Measurements from ENCODE around the gene SOCS1.
"Not testable (repeated sequence)": the region's sequence is repeated elsewhere in the genome, so short reads cannot be mapped to it uniquely, and the experiment has no call there.

SOCS1 gene

DNA sequence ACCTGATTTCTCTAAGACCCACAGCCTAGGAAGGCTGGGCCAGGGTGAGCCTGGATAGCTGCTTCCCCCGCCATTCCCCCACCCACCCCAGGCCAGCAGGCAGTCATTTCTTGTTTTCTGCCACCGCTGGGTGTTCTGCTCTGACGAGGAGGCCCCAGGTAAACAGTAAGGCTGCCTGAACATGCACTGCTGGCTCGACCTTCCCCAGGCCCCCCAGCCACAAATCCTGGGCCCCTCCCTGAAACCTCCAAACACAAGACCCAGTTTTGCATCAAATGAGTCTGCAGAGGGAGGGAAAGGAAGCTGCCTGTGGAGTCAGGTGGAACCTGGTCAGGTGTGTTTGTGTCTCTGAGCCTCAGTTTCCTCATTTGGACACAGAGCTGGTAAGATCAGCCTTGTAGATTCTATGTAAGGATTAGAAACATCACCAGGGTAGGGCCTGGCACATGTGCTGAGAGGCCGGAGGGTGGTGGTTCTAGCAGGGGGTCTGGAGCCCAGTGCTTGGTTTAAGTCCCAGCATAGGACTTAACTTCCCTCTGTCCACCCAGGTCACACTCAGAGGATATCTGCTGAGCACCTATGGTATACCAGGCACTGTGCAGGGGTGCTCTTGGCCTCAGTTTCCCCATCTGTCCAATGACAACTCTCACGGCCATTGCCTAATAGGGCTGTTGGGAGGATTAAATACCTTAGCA lies 44.0 kb upstream of the SOCS1 start:
- Histone ChIP-seq H3K27me3 (ENCODE audit: insufficient read depth, low read depth, severe bottlenecking) (no peaks in the 10 kb centered on the region), H3K36me3 (no peaks in the 10 kb centered on the region), H3K27ac (no peak overlapping the region), H3K4me3 (ENCODE audit: low read depth, low read length) (no peak overlapping the region), H3K9me3 (ENCODE audit: severe bottlenecking) (no peaks in the 10 kb centered on the region)
- DNase-seq, result no peak
- TF ChIP-seq, protein P1, sequence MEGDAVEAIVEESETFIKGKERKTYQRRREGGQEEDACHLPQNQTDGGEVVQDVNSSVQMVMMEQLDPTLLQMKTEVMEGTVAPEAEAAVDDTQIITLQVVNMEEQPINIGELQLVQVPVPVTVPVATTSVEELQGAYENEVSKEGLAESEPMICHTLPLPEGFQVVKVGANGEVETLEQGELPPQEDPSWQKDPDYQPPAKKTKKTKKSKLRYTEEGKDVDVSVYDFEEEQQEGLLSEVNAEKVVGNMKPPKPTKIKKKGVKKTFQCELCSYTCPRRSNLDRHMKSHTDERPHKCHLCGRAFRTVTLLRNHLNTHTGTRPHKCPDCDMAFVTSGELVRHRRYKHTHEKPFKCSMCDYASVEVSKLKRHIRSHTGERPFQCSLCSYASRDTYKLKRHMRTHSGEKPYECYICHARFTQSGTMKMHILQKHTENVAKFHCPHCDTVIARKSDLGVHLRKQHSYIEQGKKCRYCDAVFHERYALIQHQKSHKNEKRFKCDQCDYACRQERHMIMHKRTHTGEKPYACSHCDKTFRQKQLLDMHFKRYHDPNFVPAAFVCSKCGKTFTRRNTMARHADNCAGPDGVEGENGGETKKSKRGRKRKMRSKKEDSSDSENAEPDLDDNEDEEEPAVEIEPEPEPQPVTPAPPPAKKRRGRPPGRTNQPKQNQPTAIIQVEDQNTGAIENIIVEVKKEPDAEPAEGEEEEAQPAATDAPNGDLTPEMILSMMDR (IDR thresholded peaks at IDR 0.05; ENCODE audit: low read depth, low read length), result no peak

DNA sequence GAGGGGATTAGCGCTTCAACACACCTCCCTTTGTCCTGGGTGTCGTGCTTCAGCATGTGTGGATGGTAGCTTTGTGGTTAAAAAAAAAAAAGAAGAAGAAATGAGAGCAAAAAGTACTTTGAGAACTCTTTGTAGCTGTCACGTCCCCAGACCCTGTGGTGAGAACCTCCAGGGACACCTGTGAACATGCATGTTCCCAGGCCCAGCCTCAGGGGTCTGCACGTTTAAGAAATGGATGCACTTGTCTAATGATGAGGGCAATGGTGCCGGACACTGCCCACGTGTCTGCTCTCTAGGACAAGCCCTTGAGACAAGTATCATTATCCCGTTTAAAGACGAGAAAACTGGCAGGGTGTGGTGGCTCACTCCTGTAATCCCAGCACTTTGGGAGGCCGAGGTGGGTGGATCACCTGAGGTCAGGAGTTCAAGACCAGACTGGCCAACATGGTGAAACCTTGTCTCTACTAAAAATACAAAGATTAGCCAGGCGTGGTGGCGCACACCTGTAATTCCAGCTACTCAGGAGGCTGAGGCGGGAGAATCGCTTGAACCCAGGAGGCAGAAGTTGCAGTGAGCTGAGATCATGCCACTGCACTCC lies 43.0 kb upstream of the SOCS1 start:
- DNase-seq; H3K27ac ChIP-seq; H3K36me3 ChIP-seq; H3K27me3 ChIP-seq (ENCODE audit: insufficient read depth, low read depth, severe bottlenecking); H3K9me3 ChIP-seq (ENCODE audit: severe bottlenecking); H3K4me3 ChIP-seq (ENCODE audit: low read depth, low read length): not testable (repeated sequence)

DNA sequence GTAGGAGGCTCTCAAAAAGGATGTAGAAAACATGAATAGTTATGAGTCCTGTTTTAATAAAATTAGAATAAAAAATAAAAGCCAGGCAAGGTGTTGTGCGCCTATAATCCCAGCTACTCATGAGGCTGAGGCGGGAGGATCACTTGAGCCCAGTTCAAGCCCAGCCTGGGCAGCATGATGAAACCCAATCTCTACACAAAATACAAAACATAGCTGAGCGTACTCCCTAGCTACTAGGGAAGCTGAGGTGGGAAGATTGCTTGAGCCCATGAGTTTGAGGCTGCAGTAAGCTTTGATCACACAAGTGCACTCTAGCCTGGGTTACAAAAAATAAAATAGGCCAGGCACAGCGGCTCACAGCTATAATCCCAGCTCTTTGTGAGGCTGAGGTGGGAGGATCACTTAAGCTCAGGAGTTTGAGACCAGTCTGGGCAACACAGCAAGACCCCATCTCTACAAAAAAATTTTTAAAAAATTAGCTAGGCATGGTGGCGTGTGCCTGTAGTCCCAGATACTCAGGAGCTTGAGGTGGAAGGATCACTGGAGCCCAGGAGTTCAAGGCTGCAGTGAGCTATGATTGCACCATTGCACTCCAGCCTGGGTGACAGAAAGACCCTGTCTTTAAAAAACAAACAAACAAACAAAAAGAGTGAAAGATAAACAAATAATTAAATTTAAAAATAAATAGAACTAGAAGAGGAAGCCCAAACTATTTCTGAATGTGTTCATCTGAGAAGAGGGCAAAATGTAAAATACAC lies 42.3 kb upstream of the SOCS1 start:
- Histone ChIP-seq H3K4me3 (ENCODE audit: low read depth, low read length) (no peak overlapping the region), H3K36me3 (no peaks in the 10 kb centered on the region), H3K9me3 (ENCODE audit: severe bottlenecking) (no peaks in the 10 kb centered on the region), H3K27ac (no peak overlapping the region), H3K27me3 (ENCODE audit: insufficient read depth, low read depth, severe bottlenecking) (no peaks in the 10 kb centered on the region)
- TF ChIP-seq, protein P1 (IDR thresholded peaks at IDR 0.05; ENCODE audit: low read depth, low read length), result no peak
- no peak for DNase-seq

DNA sequence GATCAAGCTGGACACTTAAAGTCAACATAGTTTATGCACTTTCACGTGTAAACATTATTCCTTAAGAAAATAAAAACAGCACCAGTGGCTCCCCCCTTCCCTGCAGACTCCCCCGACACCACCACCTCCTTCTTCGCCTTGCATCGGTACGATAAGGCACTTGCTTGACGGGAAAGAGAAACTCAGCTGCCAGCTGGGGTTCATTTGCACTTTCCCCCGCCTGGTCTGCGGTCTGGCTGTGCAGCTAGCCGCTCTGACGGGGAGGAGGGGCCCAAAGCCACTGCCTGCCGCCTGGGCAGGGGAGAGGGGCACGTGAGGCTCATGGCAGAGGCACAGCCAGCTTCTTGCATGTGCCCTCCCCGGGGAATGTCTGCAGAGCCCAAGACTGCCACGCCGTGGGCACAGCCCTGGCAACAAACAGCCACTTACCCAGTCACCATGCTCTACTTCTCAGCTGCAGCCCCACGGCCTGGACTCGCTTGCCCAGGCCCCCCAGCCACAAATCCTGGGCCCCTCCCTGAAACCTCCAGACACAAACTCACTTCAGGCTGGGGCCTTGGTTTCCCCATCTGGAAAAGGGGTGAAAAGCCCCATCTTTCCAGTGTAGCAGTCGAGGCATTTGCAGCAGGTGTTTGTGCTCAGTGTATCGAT lies 41.6 kb upstream of the SOCS1 start:
- Histone ChIP-seq H3K27ac (no peak overlapping the region), H3K4me3 (ENCODE audit: low read depth, low read length) (no peak overlapping the region), H3K36me3 (no peaks in the 10 kb centered on the region), H3K9me3 (ENCODE audit: severe bottlenecking) (no peaks in the 10 kb centered on the region), H3K27me3 (ENCODE audit: insufficient read depth, low read depth, severe bottlenecking) (no peaks in the 10 kb centered on the region)
- TF ChIP-seq, protein P1 (IDR thresholded peaks at IDR 0.05; ENCODE audit: low read depth, low read length), result no peak
- peak; percentile 50 for DNase-seq

DNA sequence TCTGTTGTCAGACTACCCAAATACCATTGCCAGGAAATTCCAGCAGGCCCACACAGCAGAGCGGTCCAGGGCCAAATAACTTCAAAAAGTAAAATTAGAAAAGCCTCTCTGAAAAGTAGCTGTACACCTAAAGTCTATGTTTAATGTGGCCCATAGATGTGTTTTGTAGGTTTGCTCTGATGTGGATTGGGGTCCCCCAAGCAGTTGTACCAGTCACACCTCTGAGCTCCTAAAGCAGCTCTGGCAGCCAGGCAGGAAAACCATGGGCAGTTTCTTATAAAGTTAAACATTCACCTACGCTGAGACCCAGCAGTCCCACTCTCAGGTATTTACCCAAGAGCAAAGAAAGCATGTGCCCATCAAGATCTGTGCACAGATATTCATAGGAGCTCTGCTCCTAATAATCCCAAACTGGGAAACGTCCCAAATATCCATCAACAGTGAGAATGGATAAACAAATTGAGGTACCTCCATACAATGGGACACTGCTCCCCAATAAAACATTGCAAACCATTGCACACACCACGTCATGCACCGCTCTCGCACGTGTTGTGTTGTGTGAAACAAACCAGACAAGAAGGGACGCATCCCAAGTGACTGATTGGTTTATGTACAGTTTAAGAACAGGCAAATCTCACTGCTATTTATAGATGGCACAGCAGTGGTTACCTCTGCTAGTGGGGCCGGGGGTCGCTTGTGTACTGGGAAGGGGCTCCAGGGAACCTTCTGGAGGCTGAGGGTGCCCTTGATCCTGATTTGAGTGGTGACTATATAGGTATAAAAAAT lies 40.9 kb upstream of the SOCS1 start:
- Histone ChIP-seq H3K36me3 (no peaks in the 10 kb centered on the region), H3K27ac (no peak overlapping the region), H3K27me3 (ENCODE audit: insufficient read depth, low read depth, severe bottlenecking) (no peaks in the 10 kb centered on the region), H3K4me3 (ENCODE audit: low read depth, low read length) (no peak overlapping the region), H3K9me3 (ENCODE audit: severe bottlenecking) (no peaks in the 10 kb centered on the region)
- no peak for DNase-seq
- TF ChIP-seq, protein P1 (IDR thresholded peaks at IDR 0.05; ENCODE audit: low read depth, low read length), result no peak
